Measurements from ENCODE around the gene TTC4. TPM values are rescaled to one million over a fixed set of nuclear protein-coding genes. Genes with fewer than 3 reads are reported as not detected.

The TTC4 gene
- total RNA-seq, 1 donor from 2014 or later: 27.9 TPM

- Mint-ChIP-seq H3K27me3 (ENCODE audit: low read depth) (peaks cover 49% of the 10 kb centered on the region), H3K27ac (ENCODE audit: unreplicated experiment) (no peak overlapping the region)
Observed at GRCh38 chr1:54701996-54702395, 13.7 kb upstream of the TTC4 start.

GRCh38 chr1:54703471-54703870 is 12.2 kb upstream of the TTC4 start:
- Mint-ChIP-seq H3K9me3 (no peaks in the 10 kb centered on the region), H3K27me3 (ENCODE audit: low read depth) (peaks cover 57% of the 10 kb centered on the region), H3K4me1 (no peaks in the 10 kb centered on the region), H3K27ac (ENCODE audit: unreplicated experiment) (no peak overlapping the region), H3K4me3 (no peak overlapping the region), H3K36me3 (ENCODE audit: low read depth) (no peaks in the 10 kb centered on the region)
- TF ChIP-seq CTCF (conservative IDR thresholded peaks at IDR 0.05): no peak
- no peak for DNase-seq (ENCODE audit: low read depth, low spot score)

More at GRCh38 chr1:54701996-54702395, 13.7 kb upstream of the TTC4 start:
- Mint-ChIP-seq H3K36me3 (ENCODE audit: low read depth) (no peaks in the 10 kb centered on the region), H3K9me3 (no peaks in the 10 kb centered on the region), H3K4me1 (no peaks in the 10 kb centered on the region), H3K4me3 (no peak overlapping the region)
- TF ChIP-seq CTCF (conservative IDR thresholded peaks at IDR 0.05): no peak
- no peak for DNase-seq (ENCODE audit: low read depth, low spot score)

- no peak for DNase-seq (ENCODE audit: low read depth, low spot score)
- Mint-ChIP-seq H3K9me3 (no peaks in the 10 kb centered on the region), H3K4me3 (no peak overlapping the region), H3K27ac (ENCODE audit: unreplicated experiment) (no peak overlapping the region), H3K4me1 (no peaks in the 10 kb centered on the region), H3K36me3 (ENCODE audit: low read depth) (no peaks in the 10 kb centered on the region), H3K27me3 (ENCODE audit: low read depth) (peaks cover 73% of the 10 kb centered on the region)
- no peak for TF ChIP-seq CTCF (conservative IDR thresholded peaks at IDR 0.05)
Observed at GRCh38 chr1:54705153-54705552, 10.5 kb upstream of the TTC4 start.

GRCh38 chr1:54706419-54706818 is 9.2 kb upstream of the TTC4 start:
- no peak for TF ChIP-seq CTCF (conservative IDR thresholded peaks at IDR 0.05)
- Mint-ChIP-seq H3K9me3 (no peaks in the 10 kb centered on the region), H3K4me3 (no peak overlapping the region), H3K27me3 (ENCODE audit: low read depth) (peaks cover 81% of the 10 kb centered on the region), H3K4me1 (no peaks in the 10 kb centered on the region), H3K27ac (ENCODE audit: unreplicated experiment) (no peak overlapping the region), H3K36me3 (ENCODE audit: low read depth) (no peaks in the 10 kb centered on the region)
- DNase-seq (ENCODE audit: low read depth, low spot score): no peak

GRCh38 chr1:54708385-54708784 is 7.3 kb upstream of the TTC4 start:
- DNase-seq (ENCODE audit: low read depth, low spot score): no peak
- TF ChIP-seq CTCF (conservative IDR thresholded peaks at IDR 0.05): no peak
- Mint-ChIP-seq H3K4me3 (no peak overlapping the region), H3K9me3 (no peaks in the 10 kb centered on the region), H3K27ac (ENCODE audit: unreplicated experiment) (no peak overlapping the region), H3K4me1 (no peaks in the 10 kb centered on the region), H3K27me3 (ENCODE audit: low read depth) (peaks cover 81% of the 10 kb centered on the region), H3K36me3 (ENCODE audit: low read depth) (no peaks in the 10 kb centered on the region)

All from neural crest cell (in vitro differentiated cells).